ENCODE measurements around the gene SWAP70. TPM values are rescaled to one million over a fixed set of nuclear protein-coding genes. Genes with fewer than 3 reads are reported as not detected.
A peak's percentile ranks its signal among the peaks of the same experiment; 100 is the strongest.

Gene SWAP70
- total and polyA plus RNA-seq, 9 of the 15 experiments (the other 6 are each of a cell fraction or from before 2014, with no cell fraction given): 1.7 to 4.9 (median 3.9) TPM

GRCh38 chr11:9748361-9748970 is 84.6 kb downstream of the SWAP70 start (continued):
- TF ChIP-seq, protein P1, sequence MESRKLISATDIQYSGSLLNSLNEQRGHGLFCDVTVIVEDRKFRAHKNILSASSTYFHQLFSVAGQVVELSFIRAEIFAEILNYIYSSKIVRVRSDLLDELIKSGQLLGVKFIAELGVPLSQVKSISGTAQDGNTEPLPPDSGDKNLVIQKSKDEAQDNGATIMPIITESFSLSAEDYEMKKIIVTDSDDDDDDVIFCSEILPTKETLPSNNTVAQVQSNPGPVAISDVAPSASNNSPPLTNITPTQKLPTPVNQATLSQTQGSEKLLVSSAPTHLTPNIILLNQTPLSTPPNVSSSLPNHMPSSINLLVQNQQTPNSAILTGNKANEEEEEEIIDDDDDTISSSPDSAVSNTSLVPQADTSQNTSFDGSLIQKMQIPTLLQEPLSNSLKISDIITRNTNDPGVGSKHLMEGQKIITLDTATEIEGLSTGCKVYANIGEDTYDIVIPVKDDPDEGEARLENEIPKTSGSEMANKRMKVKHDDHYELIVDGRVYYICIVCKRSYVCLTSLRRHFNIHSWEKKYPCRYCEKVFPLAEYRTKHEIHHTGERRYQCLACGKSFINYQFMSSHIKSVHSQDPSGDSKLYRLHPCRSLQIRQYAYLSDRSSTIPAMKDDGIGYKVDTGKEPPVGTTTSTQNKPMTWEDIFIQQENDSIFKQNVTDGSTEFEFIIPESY (CRISPR knock-in tag; IDR thresholded peaks at IDR 0.05): 0 out of 2 replicates have a peak, but pooled peaks have one; percentile 40
- TF ChIP-seq PHTF2 (CRISPR knock-in tag; IDR thresholded peaks at IDR 0.05) (no peak), U2AF1 (optimal IDR thresholded peaks at IDR 0.05; ENCODE audit: low read depth, low read length) (no peak), TCF3 (CRISPR knock-in tag; IDR thresholded peaks at IDR 0.05) (no peak; the same call in 1 of the 2 replicates), MNT (conservative IDR thresholded peaks at IDR 0.05) (no peak), ZNF274 (IDR thresholded peaks at IDR 0.05; ENCODE audit: borderline replicate concordance, low read depth, low read length) (no peak), TSC22D4 (tag; IDR thresholded peaks at IDR 0.05) (no peak), NUFIP1 (IDR thresholded peaks at IDR 0.05; ENCODE audit: partially characterized antibody) (no peak), COPS2 (conservative IDR thresholded peaks at IDR 0.05) (no peak), ZNF384 (IDR thresholded peaks at IDR 0.05; ENCODE audit: low read depth, low read length) (peak; percentile 16; the same call in 1 of the 2 replicates), SMARCC2 (IDR thresholded peaks at IDR 0.05; ENCODE audit: low read depth) (no peak), ZNF79 (CRISPR knock-in tag; IDR thresholded peaks at IDR 0.05; ENCODE audit: low read depth) (no peak), CBX8 (IDR thresholded peaks at IDR 0.05; ENCODE audit: borderline replicate concordance, extremely low read depth, low read depth, low read length, poor library complexity, severe bottlenecking) (no peak), ZBTB1 (CRISPR knock-in tag; IDR thresholded peaks at IDR 0.05; ENCODE audit: borderline replicate concordance, low read depth) (no peak), FIP1L1 (IDR thresholded peaks at IDR 0.05; ENCODE audit: low read depth, low read length, poor library complexity, severe bottlenecking) (no peak), ZNF347 (CRISPR knock-in tag; IDR thresholded peaks at IDR 0.05; ENCODE audit: low read depth) (no peak), SMARCA5 (IDR thresholded peaks at IDR 0.05) (peak; percentile 87), RBM25 (IDR thresholded peaks at IDR 0.05; ENCODE audit: low read depth, low read length, severe bottlenecking) (peak; percentile 96), HDGF (IDR thresholded peaks at IDR 0.05) (0 out of 2 replicates have a peak, but pooled peaks have one; percentile 50), GABPA (tag; conservative IDR thresholded peaks at IDR 0.05; ENCODE audit: low read depth) (no peak), RFX1 (IDR thresholded peaks at IDR 0.05) (no peak), RCOR1 (IDR thresholded peaks at IDR 0.05; ENCODE audit: borderline replicate concordance in 1 of 2, low read depth in 2 of 2, low read length in 2 of 2) (peak in 1 of 2 experiments; percentile 69; a peak in 1 of 4 replicates)
- TF ChIP-seq, protein P2, sequence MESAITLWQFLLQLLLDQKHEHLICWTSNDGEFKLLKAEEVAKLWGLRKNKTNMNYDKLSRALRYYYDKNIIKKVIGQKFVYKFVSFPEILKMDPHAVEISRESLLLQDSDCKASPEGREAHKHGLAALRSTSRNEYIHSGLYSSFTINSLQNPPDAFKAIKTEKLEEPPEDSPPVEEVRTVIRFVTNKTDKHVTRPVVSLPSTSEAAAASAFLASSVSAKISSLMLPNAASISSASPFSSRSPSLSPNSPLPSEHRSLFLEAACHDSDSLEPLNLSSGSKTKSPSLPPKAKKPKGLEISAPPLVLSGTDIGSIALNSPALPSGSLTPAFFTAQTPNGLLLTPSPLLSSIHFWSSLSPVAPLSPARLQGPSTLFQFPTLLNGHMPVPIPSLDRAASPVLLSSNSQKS (CRISPR knock-in tag; IDR thresholded peaks at IDR 0.05): no peak
- TF ChIP-seq, protein P3, sequence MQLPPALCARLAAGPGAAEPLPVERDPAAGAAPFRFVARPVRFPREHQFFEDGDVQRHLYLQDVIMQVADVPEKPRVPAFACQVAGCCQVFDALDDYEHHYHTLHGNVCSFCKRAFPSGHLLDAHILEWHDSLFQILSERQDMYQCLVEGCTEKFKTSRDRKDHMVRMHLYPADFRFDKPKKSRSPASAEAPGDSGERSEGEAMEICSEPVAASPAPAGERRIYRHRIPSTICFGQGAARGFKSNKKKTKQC (CRISPR knock-in tag; IDR thresholded peaks at IDR 0.05): no peak

Measured in K562 (cell line).